Neural progenitor cell (in vitro differentiated cells): Measurements from ENCODE around the gene GRIPAP1.

Experiments
- EZH2 ChIP-seq: fragments of 200-600 bp; sonication (generic); IDR thresholded peaks from 2 replicates; pipeline ENCODE4 v1.6.1; 2017; ENCODE audit warnings: antibody characterized with exemption, mild to moderate bottlenecking, moderate library complexity
- EZH2phosphoT487 ChIP-seq: fragments of 200-600 bp; sonication (generic); IDR thresholded peaks from 2 replicates; pipeline ENCODE4 v1.6.1; 2017; ENCODE audit warnings: antibody characterized with exemption
- TF ChIP-seq, protein P1 (sequence below): fragments of 200-600 bp; sonication (generic); IDR thresholded peaks from 2 replicates; pipeline ENCODE4 v1.5.1; 2017; ENCODE audit warnings: antibody characterized with exemption, mild to moderate bottlenecking

DNA sequence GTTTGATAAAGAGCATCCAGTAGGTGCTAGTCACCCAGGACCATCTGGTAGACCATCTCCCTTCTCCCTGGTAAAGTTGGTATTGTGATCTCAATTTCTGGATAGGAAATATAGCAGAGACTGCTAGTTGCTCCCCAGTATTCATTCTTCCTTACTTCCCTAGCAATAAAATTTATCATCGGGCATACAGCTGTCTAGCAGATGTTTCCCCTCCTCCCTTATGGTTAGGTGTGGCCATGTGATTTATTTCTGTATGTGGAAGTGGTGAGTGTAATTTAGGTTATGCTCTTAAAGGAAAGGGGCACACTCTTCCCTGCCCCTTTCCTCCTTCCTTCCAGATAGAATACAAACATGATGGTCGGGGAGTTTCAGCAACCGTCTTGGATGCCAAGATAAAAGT, 18.2 kb downstream of the GRIPAP1 start:
- TF ChIP-seq EZH2 (no peak), EZH2phosphoT487 (no peak)
- TF ChIP-seq, protein P1, sequence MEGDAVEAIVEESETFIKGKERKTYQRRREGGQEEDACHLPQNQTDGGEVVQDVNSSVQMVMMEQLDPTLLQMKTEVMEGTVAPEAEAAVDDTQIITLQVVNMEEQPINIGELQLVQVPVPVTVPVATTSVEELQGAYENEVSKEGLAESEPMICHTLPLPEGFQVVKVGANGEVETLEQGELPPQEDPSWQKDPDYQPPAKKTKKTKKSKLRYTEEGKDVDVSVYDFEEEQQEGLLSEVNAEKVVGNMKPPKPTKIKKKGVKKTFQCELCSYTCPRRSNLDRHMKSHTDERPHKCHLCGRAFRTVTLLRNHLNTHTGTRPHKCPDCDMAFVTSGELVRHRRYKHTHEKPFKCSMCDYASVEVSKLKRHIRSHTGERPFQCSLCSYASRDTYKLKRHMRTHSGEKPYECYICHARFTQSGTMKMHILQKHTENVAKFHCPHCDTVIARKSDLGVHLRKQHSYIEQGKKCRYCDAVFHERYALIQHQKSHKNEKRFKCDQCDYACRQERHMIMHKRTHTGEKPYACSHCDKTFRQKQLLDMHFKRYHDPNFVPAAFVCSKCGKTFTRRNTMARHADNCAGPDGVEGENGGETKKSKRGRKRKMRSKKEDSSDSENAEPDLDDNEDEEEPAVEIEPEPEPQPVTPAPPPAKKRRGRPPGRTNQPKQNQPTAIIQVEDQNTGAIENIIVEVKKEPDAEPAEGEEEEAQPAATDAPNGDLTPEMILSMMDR: no peak
